GM23338 (cell line): ENCODE data around the gene MRPS22. TPM values are rescaled to one million over a fixed set of nuclear protein-coding genes. Genes with fewer than 3 reads are reported as not detected.

ENCODE experiments used
- ATAC-seq: fragments of 200-7000 bp; cut with Tn5 transposase; 3 replicates; pipeline ENCODE4 v1.9.1; 2020
- DNase-seq: peaks from one replicate; pipeline ENCODE4 v3.0.0-alpha.2; 2015; ENCODE audit warnings: low spot score
- H2AFZ ChIP-seq: fragments of 200-600 bp; sonication (generic); 2 replicates; pipeline ENCODE4 v1.8.0; 2016; ENCODE audit warnings: antibody characterized with exemption, mild to moderate bottlenecking, moderate library complexity
- H3F3A ChIP-seq: fragments of 200-600 bp; sonication (generic); replicated peaks from 2 replicates; pipeline ENCODE4 v1.8.0; 2017; ENCODE audit warnings: antibody characterized with exemption, mixed run types, low read depth
- H3K27ac ChIP-seq: fragments of 200-600 bp; sonication (generic); 2 replicates; pipeline ENCODE4 v1.6.1; 2016; ENCODE audit warnings: low read depth
- H3K27me3 ChIP-seq: fragments of 200-600 bp; sonication (generic); 2 replicates; pipeline ENCODE4 v1.8.0; 2016; ENCODE audit warnings: mild to moderate bottlenecking, mixed run types, moderate library complexity; ENCODE audit not compliant: insufficient read depth
- H3K36me3 ChIP-seq: fragments of 200-600 bp; sonication (generic); 2 replicates; pipeline ENCODE4 v1.8.0; 2016; ENCODE audit warnings: mild to moderate bottlenecking; ENCODE audit not compliant: insufficient read depth
- H3K4me1 ChIP-seq: fragments of 200-600 bp; sonication (generic); 2 replicates; pipeline ENCODE4 v1.8.0; 2016; ENCODE audit warnings: mild to moderate bottlenecking, moderate library complexity; ENCODE audit not compliant: insufficient read depth
- H3K4me2 ChIP-seq: fragments of 200-600 bp; sonication (generic); 2 replicates; pipeline ENCODE4 v1.7.1; 2017; ENCODE audit warnings: mixed run types
- H3K4me3 ChIP-seq: fragments of 200-600 bp; sonication (generic); 2 replicates; pipeline ENCODE4 v1.6.1; 2016; ENCODE audit warnings: mixed run types
- H3K79me2 ChIP-seq: fragments of 200-600 bp; sonication (generic); replicated peaks from 2 replicates; pipeline ENCODE4 v1.8.0; 2017; ENCODE audit warnings: mild to moderate bottlenecking; ENCODE audit not compliant: insufficient read depth
- H3K9me2 ChIP-seq: fragments of 200-600 bp; sonication (generic); 2 replicates; pipeline ENCODE4 v1.8.0; 2017; ENCODE audit not compliant: insufficient read depth
- H4K20me1 ChIP-seq: fragments of 200-600 bp; sonication (generic); replicated peaks from 2 replicates; pipeline ENCODE4 v1.8.0; 2017; ENCODE audit warnings: mild to moderate bottlenecking; ENCODE audit not compliant: insufficient read depth
- H3K27ac Mint-ChIP-seq: 2 replicates; pipeline ENCODE4 v1.8.0; 2020; ENCODE audit warnings: inconsistent platforms, mild to moderate bottlenecking, moderate library complexity, mixed read lengths
- H3K27me3 Mint-ChIP-seq: 3 replicates; pipeline ENCODE4 v1.8.0; 2022; ENCODE audit warnings: low read depth, mild to moderate bottlenecking, moderate library complexity, mixed read lengths, inconsistent platforms; ENCODE audit not compliant: insufficient read depth, poor library complexity
- H3K36me3 Mint-ChIP-seq: 3 replicates; pipeline ENCODE4 v1.8.0; 2021; ENCODE audit warnings: low read depth, mild to moderate bottlenecking, inconsistent platforms, moderate library complexity, mixed read lengths
- H3K4me1 Mint-ChIP-seq: 3 replicates; pipeline ENCODE4 v1.8.0; 2020; ENCODE audit warnings: mild to moderate bottlenecking, inconsistent platforms, mixed read lengths
- H3K4me3 Mint-ChIP-seq: 3 replicates; pipeline ENCODE4 v1.8.0; 2021; ENCODE audit warnings: moderate library complexity, mild to moderate bottlenecking, inconsistent platforms, mixed read lengths
- H3K9me3 Mint-ChIP-seq: 3 replicates; pipeline ENCODE4 v1.8.0; 2020; ENCODE audit warnings: moderate library complexity, mild to moderate bottlenecking, inconsistent platforms, mixed read lengths
- CTCF ChIP-seq, 2 experiments: fragments of 200-600 bp in 1 of 2; sonication (generic) in 1 of 2; conservative IDR thresholded peaks; 2 replicates each; pipeline versions ENCODE4 v1.5.1 to v1.6.1; 2016 to 2017; ENCODE audit warnings: antibody characterized with exemption in 2 of 2, low read depth in 2 of 2, mild to moderate bottlenecking in 2 of 2, moderate library complexity in 1 of 2
- EZH2 ChIP-seq: fragments of 200-600 bp; sonication (generic); IDR thresholded peaks from one replicate; pipeline ENCODE4 v1.8.0; 2017; ENCODE audit warnings: antibody characterized with exemption, mild to moderate bottlenecking, low read depth; ENCODE audit not compliant: unreplicated experiment
- EZH2phosphoT487 ChIP-seq: fragments of 200-600 bp; sonication (generic); IDR thresholded peaks from one replicate; pipeline ENCODE4 v1.8.1; 2018; ENCODE audit warnings: antibody characterized with exemption; ENCODE audit not compliant: unreplicated experiment
- JUNB ChIP-seq: IDR thresholded peaks from one replicate; pipeline ENCODE4 v1.6.1; 2016; ENCODE audit warnings: antibody characterized with exemption; ENCODE audit not compliant: unreplicated experiment
- REST ChIP-seq: IDR thresholded peaks from one replicate; pipeline ENCODE4 v1.6.1; 2018; ENCODE audit warnings: antibody characterized with exemption; ENCODE audit not compliant: unreplicated experiment
- ZNF331 ChIP-seq: fragments of 250-450 bp; sonication (Bioruptor Pico); IDR thresholded peaks from 2 replicates; pipeline ENCODE4 v1.5.0; 2020; ENCODE audit warnings: low read depth, mild to moderate bottlenecking, moderate library complexity
- polyA plus RNA-seq: library from polyadenylated mRNA; unstranded; fragments of >200 nt; fragmentation: Nextera tagmentation; extraction: Ambion mirVana; gene quantifications from 2 replicates; pipeline ENCODE4 v1.2.1, GENCODE V29; 2016
- total RNA-seq: library from RNA; depleted of rRNA; stranded (reverse); fragments of >200 nt; shearing (Covaris generic); gene quantifications from 2 replicates; pipeline ENCODE4 v1.2.3, GENCODE V29; 2014
- TF ChIP-seq, protein P1 (sequence below): fragments of 250-450 bp; sonication (Bioruptor Pico); IDR thresholded peaks from 2 replicates; pipeline ENCODE4 v1.5.0; 2020; ENCODE audit warnings: mild to moderate bottlenecking, moderate library complexity

MRPS22 gene
- total and polyA plus RNA-seq, 2 experiments from 2014 or later: 58.4 to 65.6 TPM

DNA sequence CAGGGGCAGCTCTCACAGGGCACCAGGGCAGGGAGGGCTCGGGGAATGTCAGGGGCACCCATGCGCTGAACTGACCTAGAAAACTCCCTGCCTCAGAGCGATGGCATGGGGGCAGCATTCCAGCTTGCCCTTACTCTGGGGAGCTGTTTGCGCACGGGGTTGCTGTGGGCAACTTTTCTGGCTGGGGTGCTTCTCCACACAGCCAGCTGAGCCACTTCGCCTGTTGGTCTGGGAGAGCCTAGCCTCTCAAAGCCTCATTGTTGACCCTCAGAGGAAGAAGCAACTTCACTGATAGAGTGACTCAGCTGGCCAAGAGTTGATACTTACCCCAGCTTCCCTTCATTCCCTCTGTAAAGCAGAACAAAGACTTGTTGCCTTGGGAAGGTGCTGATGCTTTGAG lies 42.6 kb upstream of the MRPS22 start:
- H3K4me2 ChIP-seq: no peak overlapping the region
- no peak for DNase-seq
- H3K36me3 ChIP-seq: no peaks in the 10 kb centered on the region
- H3K27ac ChIP-seq: no peak overlapping the region
- H4K20me1 ChIP-seq: no peaks in the 10 kb centered on the region
- Mint-ChIP-seq H3K4me3 (no peak overlapping the region), H3K4me1 (peaks cover 13% of the 10 kb centered on the region), H3K27me3 (peaks cover 8% of the 10 kb centered on the region), H3K27ac (no peak overlapping the region), H3K9me3 (no peaks in the 10 kb centered on the region; the same call in 2 of the 3 replicates), H3K36me3 (no peaks in the 10 kb centered on the region)
- no peak overlapping the region for H3K4me3 ChIP-seq
- TF ChIP-seq EZH2phosphoT487 (no peak), EZH2 (no peak), JUNB (no peak), CTCF (conservative IDR thresholded peaks at IDR 0.05; ENCODE audit: low read depth in 2 of 2) (no peak), REST (no peak), ZNF331 (CRISPR knock-in tag) (no peak)
- TF ChIP-seq, protein P1, sequence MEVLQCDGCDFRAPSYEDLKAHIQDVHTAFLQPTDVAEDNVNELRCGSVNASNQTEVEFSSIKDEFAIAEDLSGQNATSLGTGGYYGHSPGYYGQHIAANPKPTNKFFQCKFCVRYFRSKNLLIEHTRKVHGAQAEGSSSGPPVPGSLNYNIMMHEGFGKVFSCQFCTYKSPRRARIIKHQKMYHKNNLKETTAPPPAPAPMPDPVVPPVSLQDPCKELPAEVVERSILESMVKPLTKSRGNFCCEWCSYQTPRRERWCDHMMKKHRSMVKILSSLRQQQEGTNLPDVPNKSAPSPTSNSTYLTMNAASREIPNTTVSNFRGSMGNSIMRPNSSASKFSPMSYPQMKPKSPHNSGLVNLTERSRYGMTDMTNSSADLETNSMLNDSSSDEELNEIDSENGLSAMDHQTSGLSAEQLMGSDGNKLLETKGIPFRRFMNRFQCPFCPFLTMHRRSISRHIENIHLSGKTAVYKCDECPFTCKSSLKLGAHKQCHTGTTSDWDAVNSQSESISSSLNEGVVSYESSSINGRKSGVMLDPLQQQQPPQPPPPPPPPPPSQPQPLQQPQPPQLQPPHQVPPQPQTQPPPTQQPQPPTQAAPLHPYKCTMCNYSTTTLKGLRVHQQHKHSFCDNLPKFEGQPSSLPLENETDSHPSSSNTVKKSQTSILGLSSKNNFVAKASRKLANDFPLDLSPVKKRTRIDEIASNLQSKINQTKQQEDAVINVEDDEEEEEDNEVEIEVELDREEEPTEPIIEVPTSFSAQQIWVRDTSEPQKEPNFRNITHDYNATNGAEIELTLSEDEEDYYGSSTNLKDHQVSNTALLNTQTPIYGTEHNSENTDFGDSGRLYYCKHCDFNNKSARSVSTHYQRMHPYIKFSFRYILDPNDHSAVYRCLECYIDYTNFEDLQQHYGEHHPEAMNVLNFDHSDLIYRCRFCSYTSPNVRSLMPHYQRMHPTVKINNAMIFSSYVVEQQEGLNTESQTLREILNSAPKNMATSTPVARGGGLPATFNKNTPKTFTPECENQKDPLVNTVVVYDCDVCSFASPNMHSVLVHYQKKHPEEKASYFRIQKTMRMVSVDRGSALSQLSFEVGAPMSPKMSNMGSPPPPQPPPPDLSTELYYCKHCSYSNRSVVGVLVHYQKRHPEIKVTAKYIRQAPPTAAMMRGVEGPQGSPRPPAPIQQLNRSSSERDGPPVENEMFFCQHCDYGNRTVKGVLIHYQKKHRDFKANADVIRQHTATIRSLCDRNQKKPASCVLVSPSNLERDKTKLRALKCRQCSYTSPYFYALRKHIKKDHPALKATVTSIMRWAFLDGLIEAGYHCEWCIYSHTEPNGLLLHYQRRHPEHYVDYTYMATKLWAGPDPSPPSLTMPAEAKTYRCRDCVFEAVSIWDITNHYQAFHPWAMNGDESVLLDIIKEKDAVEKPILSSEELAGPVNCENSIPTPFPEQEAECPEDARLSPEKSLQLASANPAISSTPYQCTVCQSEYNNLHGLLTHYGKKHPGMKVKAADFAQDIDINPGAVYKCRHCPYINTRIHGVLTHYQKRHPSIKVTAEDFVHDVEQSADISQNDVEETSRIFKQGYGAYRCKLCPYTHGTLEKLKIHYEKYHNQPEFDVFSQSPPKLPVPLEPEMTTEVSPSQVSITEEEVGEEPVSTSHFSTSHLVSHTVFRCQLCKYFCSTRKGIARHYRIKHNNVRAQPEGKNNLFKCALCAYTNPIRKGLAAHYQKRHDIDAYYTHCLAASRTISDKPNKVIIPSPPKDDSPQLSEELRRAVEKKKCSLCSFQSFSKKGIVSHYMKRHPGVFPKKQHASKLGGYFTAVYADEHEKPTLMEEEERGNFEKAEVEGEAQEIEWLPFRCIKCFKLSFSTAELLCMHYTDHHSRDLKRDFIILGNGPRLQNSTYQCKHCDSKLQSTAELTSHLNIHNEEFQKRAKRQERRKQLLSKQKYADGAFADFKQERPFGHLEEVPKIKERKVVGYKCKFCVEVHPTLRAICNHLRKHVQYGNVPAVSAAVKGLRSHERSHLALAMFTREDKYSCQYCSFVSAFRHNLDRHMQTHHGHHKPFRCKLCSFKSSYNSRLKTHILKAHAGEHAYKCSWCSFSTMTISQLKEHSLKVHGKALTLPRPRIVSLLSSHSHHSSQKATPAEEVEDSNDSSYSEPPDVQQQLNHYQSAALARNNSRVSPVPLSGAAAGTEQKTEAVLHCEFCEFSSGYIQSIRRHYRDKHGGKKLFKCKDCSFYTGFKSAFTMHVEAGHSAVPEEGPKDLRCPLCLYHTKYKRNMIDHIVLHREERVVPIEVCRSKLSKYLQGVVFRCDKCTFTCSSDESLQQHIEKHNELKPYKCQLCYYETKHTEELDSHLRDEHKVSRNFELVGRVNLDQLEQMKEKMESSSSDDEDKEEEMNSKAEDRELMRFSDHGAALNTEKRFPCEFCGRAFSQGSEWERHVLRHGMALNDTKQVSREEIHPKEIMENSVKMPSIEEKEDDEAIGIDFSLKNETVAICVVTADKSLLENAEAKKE (CRISPR knock-in tag): no peak
- H3K4me1 ChIP-seq: peaks cover 8% of the 10 kb centered on the region
- H3K79me2 ChIP-seq: no peaks in the 10 kb centered on the region
- no peaks in the 10 kb centered on the region for H3F3A ChIP-seq
- H3K9me2 ChIP-seq: no peaks in the 10 kb centered on the region
- no peak for ATAC-seq
- H3K27me3 ChIP-seq: no peaks in the 10 kb centered on the region
- H2AFZ ChIP-seq: no peak overlapping the region
